ENCODE measurements around the gene THEM4. TPM values are rescaled to one million over a fixed set of nuclear protein-coding genes. Genes with fewer than 3 reads are reported as not detected.

THEM4 gene
- total RNA-seq, 4 donors from 2014 or later = 13.2 to 15.7 (median 14.3) TPM

DNA sequence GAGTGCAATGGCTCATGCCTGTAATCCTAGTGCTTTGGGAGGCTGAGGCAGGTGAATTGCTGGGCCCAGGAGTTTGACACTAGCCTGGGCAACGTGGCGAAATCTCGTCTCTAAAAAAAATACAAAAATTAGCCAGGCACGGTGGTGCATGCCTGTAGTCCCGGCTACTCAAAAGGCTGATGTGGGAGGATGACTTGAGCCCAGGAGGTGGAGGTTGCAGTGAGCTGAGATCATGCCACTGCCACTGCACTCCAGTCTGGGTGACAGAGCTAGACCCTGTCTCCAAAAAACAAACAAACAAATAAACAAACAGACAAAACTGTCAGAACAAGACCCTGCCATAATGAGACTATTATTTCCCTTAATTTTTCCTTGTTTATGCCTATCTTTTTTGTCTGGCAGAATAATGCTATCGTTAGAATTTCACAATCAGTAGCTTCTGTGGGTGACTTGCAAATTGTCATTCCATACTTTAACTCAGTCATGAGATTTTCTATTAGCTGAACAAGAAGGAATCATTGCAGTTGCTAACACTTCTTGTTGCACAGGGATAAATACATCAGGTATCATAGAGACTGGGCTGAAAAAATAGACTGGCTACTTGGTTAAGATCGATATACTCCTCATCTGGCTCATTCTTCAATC, 7.5 kb upstream of the THEM4 start:
- TF ChIP-seq POLR2A (IDR thresholded peaks at IDR 0.05; ENCODE audit: low read depth) (no peak), EP300 (IDR thresholded peaks at IDR 0.05) (no peak), POLR2AphosphoS5 (IDR thresholded peaks at IDR 0.05) (no peak)
- TF ChIP-seq, protein P1, sequence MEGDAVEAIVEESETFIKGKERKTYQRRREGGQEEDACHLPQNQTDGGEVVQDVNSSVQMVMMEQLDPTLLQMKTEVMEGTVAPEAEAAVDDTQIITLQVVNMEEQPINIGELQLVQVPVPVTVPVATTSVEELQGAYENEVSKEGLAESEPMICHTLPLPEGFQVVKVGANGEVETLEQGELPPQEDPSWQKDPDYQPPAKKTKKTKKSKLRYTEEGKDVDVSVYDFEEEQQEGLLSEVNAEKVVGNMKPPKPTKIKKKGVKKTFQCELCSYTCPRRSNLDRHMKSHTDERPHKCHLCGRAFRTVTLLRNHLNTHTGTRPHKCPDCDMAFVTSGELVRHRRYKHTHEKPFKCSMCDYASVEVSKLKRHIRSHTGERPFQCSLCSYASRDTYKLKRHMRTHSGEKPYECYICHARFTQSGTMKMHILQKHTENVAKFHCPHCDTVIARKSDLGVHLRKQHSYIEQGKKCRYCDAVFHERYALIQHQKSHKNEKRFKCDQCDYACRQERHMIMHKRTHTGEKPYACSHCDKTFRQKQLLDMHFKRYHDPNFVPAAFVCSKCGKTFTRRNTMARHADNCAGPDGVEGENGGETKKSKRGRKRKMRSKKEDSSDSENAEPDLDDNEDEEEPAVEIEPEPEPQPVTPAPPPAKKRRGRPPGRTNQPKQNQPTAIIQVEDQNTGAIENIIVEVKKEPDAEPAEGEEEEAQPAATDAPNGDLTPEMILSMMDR (IDR thresholded peaks at IDR 0.05) = no peak
- no peaks in the 10 kb centered on the region for H3K27me3 ChIP-seq
- DNase-seq (ENCODE audit: extremely low spot score) = no peak
- intact Hi-C loops (cut with DNase I) = no loop called here
- H3K9me3 ChIP-seq = no peaks in the 10 kb centered on the region
- no peaks in the 10 kb centered on the region for H3K36me3 ChIP-seq
- H3K4me3 ChIP-seq = no peak overlapping the region
- WGBS = 85% methylated on average over 7 of the region's 7 CpGs
- H3K27ac ChIP-seq (replicated peaks in 1 of 4) = no peak overlapping the region
- H3K4me1 ChIP-seq = no peaks in the 10 kb centered on the region

DNA sequence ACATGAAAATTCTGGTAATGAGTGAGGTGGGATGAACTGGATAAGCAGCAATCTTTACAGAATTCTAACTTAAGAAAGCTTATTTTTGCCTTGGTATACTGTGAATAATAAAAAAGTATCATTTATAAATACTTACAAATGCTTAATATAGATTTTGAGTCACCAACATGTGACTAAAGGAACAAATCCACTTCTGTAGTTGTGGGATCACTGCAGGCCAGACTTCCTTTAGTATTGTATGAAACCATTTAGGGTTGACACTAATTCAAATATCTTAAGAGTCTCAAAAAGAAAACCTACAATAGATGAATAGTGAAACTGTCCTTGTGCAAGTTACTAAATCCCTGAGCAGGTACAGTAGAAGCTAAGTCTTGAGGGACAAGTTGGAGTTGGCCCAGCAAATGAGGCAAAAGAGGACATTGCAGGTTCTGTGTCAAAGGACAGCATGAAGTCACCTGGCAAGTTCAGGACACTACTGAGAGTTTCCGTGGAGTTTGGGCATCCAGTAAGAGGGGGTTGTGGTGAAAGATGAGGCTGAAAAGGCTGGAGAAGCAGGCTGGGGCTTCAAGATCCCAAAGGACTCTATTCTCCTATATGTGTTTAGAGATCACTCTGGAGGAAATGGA, 5.9 kb upstream of the THEM4 start:
- H3K36me3 ChIP-seq = no peaks in the 10 kb centered on the region
- intact Hi-C loops (cut with DNase I) = no loop called here
- H3K4me1 ChIP-seq = peaks cover 2 to 3% (median 3%) of the 10 kb centered on the region in 4 donors
- H3K9me3 ChIP-seq = no peaks in the 10 kb centered on the region
- no peak for DNase-seq (ENCODE audit: extremely low spot score)
- TF ChIP-seq POLR2A (IDR thresholded peaks at IDR 0.05; ENCODE audit: low read depth) = no peak
- TF ChIP-seq, protein P1 (IDR thresholded peaks at IDR 0.05) = no peak
- no peak for TF ChIP-seq POLR2AphosphoS5 (IDR thresholded peaks at IDR 0.05)
- no peak for TF ChIP-seq EP300 (IDR thresholded peaks at IDR 0.05)
- H3K4me3 ChIP-seq = no peak overlapping the region
- WGBS = 67% methylated on average over 1 of the region's 1 CpG
- H3K27ac ChIP-seq (replicated peaks in 1 of 4) = no peak overlapping the region
- no peaks in the 10 kb centered on the region for H3K27me3 ChIP-seq

DNA sequence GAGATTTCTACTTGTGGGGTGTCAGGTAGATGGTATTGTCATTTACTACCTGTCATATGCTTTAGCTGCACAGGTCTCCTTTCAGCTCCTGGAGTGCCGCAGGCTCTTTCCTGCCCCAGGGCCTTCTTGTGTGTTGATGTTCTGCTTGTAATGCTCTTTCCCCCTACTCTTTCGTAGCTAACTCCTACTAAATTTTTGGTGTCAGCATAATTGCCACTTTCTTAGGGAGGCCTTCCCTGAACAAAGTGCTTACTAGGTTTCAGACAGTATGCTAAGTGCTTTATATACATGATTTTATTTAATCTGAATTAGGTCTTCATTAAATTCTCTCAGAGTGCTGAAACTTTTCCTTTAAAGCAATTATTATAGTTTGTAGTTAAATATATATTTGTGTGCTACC, 4.8 kb upstream of the THEM4 start:
- H3K27me3 ChIP-seq = no peaks in the 10 kb centered on the region
- no peak for DNase-seq (ENCODE audit: extremely low spot score)
- TF ChIP-seq, protein P1 (IDR thresholded peaks at IDR 0.05) = no peak
- TF ChIP-seq EP300 (IDR thresholded peaks at IDR 0.05) (no peak), POLR2AphosphoS5 (IDR thresholded peaks at IDR 0.05) (no peak), POLR2A (IDR thresholded peaks at IDR 0.05; ENCODE audit: low read depth) (no peak)
- 93% methylated on average over 2 of the region's 2 CpGs for WGBS
- H3K4me3 ChIP-seq = no peak overlapping the region
- peaks cover 5 to 9% (median 7%) of the 10 kb centered on the region in 4 donors for H3K4me1 ChIP-seq
- intact Hi-C loops (cut with DNase I) = no loop called here
- H3K9me3 ChIP-seq = no peaks in the 10 kb centered on the region
- H3K36me3 ChIP-seq = no peaks in the 10 kb centered on the region
- H3K27ac ChIP-seq (replicated peaks in 1 of 4) = no peak overlapping the region

DNA sequence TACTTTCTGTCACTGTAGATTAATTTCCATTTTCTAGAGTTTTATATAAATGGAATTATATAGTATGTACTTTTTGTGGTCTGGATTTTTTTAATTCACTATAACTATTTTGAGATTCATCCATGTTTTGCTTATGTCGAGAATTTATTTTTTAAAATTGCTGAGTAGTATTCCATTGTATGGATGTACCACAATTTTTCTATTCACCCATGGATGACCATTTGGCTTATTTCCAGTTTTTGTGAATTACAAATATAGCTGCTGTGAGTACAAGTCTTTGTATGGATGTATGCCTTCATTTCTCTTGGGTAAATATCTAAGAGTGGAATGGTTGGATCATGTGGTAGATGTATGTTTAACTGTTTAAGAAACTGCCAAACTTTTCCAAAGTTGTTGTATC, 3.7 kb upstream of the THEM4 start:
- DNase-seq (ENCODE audit: extremely low spot score) = no peak
- no peak overlapping the region for H3K4me3 ChIP-seq
- no peaks in the 10 kb centered on the region for H3K27me3 ChIP-seq
- H3K36me3 ChIP-seq = no peaks in the 10 kb centered on the region
- TF ChIP-seq, protein P1 (IDR thresholded peaks at IDR 0.05) = no peak
- no peak for TF ChIP-seq POLR2A (IDR thresholded peaks at IDR 0.05; ENCODE audit: low read depth)
- TF ChIP-seq EP300 (IDR thresholded peaks at IDR 0.05) = no peak
- TF ChIP-seq POLR2AphosphoS5 (IDR thresholded peaks at IDR 0.05) = no peak
- intact Hi-C loops (cut with DNase I) = no loop called here
- no peaks in the 10 kb centered on the region for H3K9me3 ChIP-seq
- H3K4me1 ChIP-seq = peaks cover 12 to 20% (median 18%) of the 10 kb centered on the region in 4 donors
- 100% methylated on average over 1 of the region's 1 CpG for WGBS
- no peak overlapping the region for H3K27ac ChIP-seq (replicated peaks in 1 of 4)
